IPS DF 4.7 (cell line): ENCODE data around the gene KCNAB1.
"Not testable (repeated sequence)": the region's sequence is repeated elsewhere in the genome, so short reads cannot be mapped to it uniquely, and the experiment has no call there.

Source experiments
- DNase-seq: peaks from one replicate; pipeline ENCODE4 v3.0.0-alpha.2; 2013; ENCODE audit warnings: low spot score; ENCODE audit errors: extremely low read depth

Gene KCNAB1

GRCh38 chr3:156176048-156176447, 55.7 kb downstream of the KCNAB1 start:
- no peak for DNase-seq

- no peak for DNase-seq
Measured at GRCh38 chr3:156176629-156177210, 56.3 kb downstream of the KCNAB1 start.

GRCh38 chr3:156180077-156180476, 59.7 kb downstream of the KCNAB1 start:
- DNase-seq = no peak

- DNase-seq = no peak
Measured at GRCh38 chr3:156181509-156181908, 61.1 kb downstream of the KCNAB1 start.

GRCh38 chr3:156183396-156183795, 63.0 kb downstream of the KCNAB1 start:
- no peak for DNase-seq

- DNase-seq = no peak
Measured at GRCh38 chr3:156184156-156184555, 63.8 kb downstream of the KCNAB1 start.

- DNase-seq = no peak
Measured at GRCh38 chr3:156187146-156187769, 66.9 kb downstream of the KCNAB1 start.

- DNase-seq = no peak
Measured at GRCh38 chr3:156188757-156189156, 68.4 kb downstream of the KCNAB1 start.

- DNase-seq = no peak
Measured at GRCh38 chr3:156189927-156190326, 69.5 kb downstream of the KCNAB1 start.

GRCh38 chr3:156194945-156195344, 74.6 kb downstream of the KCNAB1 start:
- DNase-seq = not testable (repeated sequence)

GRCh38 chr3:156197152-156197551, 76.8 kb downstream of the KCNAB1 start:
- DNase-seq = not testable (repeated sequence)

- DNase-seq = no peak
Measured at GRCh38 chr3:156201411-156202405, 81.3 kb downstream of the KCNAB1 start.

- no peak for DNase-seq
Measured at GRCh38 chr3:156206157-156206556, 85.8 kb downstream of the KCNAB1 start.

- DNase-seq = no peak
Measured at GRCh38 chr3:156207802-156208685, 87.7 kb downstream of the KCNAB1 start.

GRCh38 chr3:156209631-156210335, 89.4 kb downstream of the KCNAB1 start:
- DNase-seq = no peak

GRCh38 chr3:156211583-156211982, 91.2 kb downstream of the KCNAB1 start:
- DNase-seq = no peak

- no peak for DNase-seq
Measured at GRCh38 chr3:156214676-156215075, 94.3 kb downstream of the KCNAB1 start.

- DNase-seq = no peak
Measured at GRCh38 chr3:156215751-156216150, 95.4 kb downstream of the KCNAB1 start.

GRCh38 chr3:156216216-156216615, 95.8 kb downstream of the KCNAB1 start:
- DNase-seq = no peak

- DNase-seq = no peak
Measured at GRCh38 chr3:156216852-156217251, 96.5 kb downstream of the KCNAB1 start.
